ENCODE measurements around the gene COX15. TPM values are rescaled to one million over a fixed set of nuclear protein-coding genes. Genes with fewer than 3 reads are reported as not detected.

COX15 gene
- 23.7 TPM for polyA plus RNA-seq (2013, experiment 1 of 2)
- polyA plus RNA-seq (2013, experiment 2 of 2) = 25.2 TPM

- H3K27ac ChIP-seq (ENCODE audit: low read depth, low read length) = peak within 1 kb of the TSS; percentile 89
- under 1% methylated on average over 73 of the region's 73 CpGs for WGBS
These were observed at the start of gene COX15, which contains the start of gene CUTC for GRCh38 chr10:99732033-99732842. Gene COX15, minus strand, starts transcription at chr10:99732127. Its CDS starts 78 bp downstream, at chr10:99732049. Gene CUTC, plus strand, starts transcription at chr10:99732234. Its CDS starts 115 bp downstream, at chr10:99732349.

GRCh38 chr10:99779335-99779734 is 47.4 kb upstream of the COX15 start:
- Histone ChIP-seq H3K36me3 (ENCODE audit: insufficient read depth, low read length) (no peaks in the 10 kb centered on the region), H3K27me3 (ENCODE audit: insufficient read depth, low read length) (no peaks in the 10 kb centered on the region), H3K4me1 (ENCODE audit: insufficient read depth, low read length) (peaks cover 23% of the 10 kb centered on the region), H3K9me3 (ENCODE audit: insufficient read depth, low read depth, low read length) (no peaks in the 10 kb centered on the region), H3K9ac (ENCODE audit: low read depth, low read length) (peak overlapping the region; percentile 46; the same call in 1 of the 2 replicates), H3K27ac (ENCODE audit: low read depth, low read length) (peak overlapping the region; percentile 65; the same call in 1 of the 2 replicates), H3K4me3 (ENCODE audit: low read length) (no peak overlapping the region)
- 82% methylated on average over 4 of the region's 4 CpGs for WGBS

More at GRCh38 chr10:99732033-99732842, at the start of gene COX15, which contains the start of gene CUTC:
- H3K9me3 ChIP-seq (ENCODE audit: insufficient read depth, low read depth, low read length) = no peaks in the 10 kb centered on the region
- peak within 1 kb of the TSS; percentile 100 for H3K4me3 ChIP-seq (ENCODE audit: low read length)
- no peaks in the 10 kb centered on the region for H3K27me3 ChIP-seq (ENCODE audit: insufficient read depth, low read length)
- peaks cover 41% of the 10 kb centered on the region for H3K36me3 ChIP-seq (ENCODE audit: insufficient read depth, low read length)
- H3K4me1 ChIP-seq (ENCODE audit: insufficient read depth, low read length) = peaks cover 3% of the 10 kb centered on the region; the same call in 1 of the 2 replicates
- H3K9ac ChIP-seq (ENCODE audit: low read depth, low read length) = peak within 1 kb of the TSS; percentile 80

GRCh38 chr10:99777918-99778714 is 46.2 kb upstream of the COX15 start:
- Histone ChIP-seq H3K9ac (ENCODE audit: low read depth, low read length) (no peak overlapping the region), H3K4me1 (ENCODE audit: insufficient read depth, low read length) (peaks cover 18% of the 10 kb centered on the region; the same call in 1 of the 2 replicates), H3K4me3 (ENCODE audit: low read length) (no peak overlapping the region), H3K27me3 (ENCODE audit: insufficient read depth, low read length) (no peaks in the 10 kb centered on the region), H3K27ac (ENCODE audit: low read depth, low read length) (no peak overlapping the region), H3K9me3 (ENCODE audit: insufficient read depth, low read depth, low read length) (no peaks in the 10 kb centered on the region), H3K36me3 (ENCODE audit: insufficient read depth, low read length) (no peaks in the 10 kb centered on the region)
- 80% methylated on average over 1 of the region's 1 CpG for WGBS

- peaks cover 18% of the 10 kb centered on the region; the same call in 1 of the 2 replicates for H3K4me1 ChIP-seq (ENCODE audit: insufficient read depth, low read length)
- no peaks in the 10 kb centered on the region for H3K9me3 ChIP-seq (ENCODE audit: insufficient read depth, low read depth, low read length)
- H3K9ac ChIP-seq (ENCODE audit: low read depth, low read length) = no peak overlapping the region
- H3K27me3 ChIP-seq (ENCODE audit: insufficient read depth, low read length) = no peaks in the 10 kb centered on the region
- H3K27ac ChIP-seq (ENCODE audit: low read depth, low read length) = no peak overlapping the region
- H3K4me3 ChIP-seq (ENCODE audit: low read length) = no peak overlapping the region
- no peaks in the 10 kb centered on the region for H3K36me3 ChIP-seq (ENCODE audit: insufficient read depth, low read length)
These were observed 43.9 kb upstream of the COX15 start for GRCh38 chr10:99775850-99776249.

GRCh38 chr10:99770408-99771045 is 38.6 kb upstream of the COX15 start:
- no peaks in the 10 kb centered on the region for H3K27me3 ChIP-seq (ENCODE audit: insufficient read depth, low read length)
- H3K36me3 ChIP-seq (ENCODE audit: insufficient read depth, low read length) = no peaks in the 10 kb centered on the region
- WGBS = 93% methylated on average over 4 of the region's 4 CpGs
- no peak overlapping the region for H3K9ac ChIP-seq (ENCODE audit: low read depth, low read length)
- H3K4me1 ChIP-seq (ENCODE audit: insufficient read depth, low read length) = no peaks in the 10 kb centered on the region
- no peaks in the 10 kb centered on the region for H3K9me3 ChIP-seq (ENCODE audit: insufficient read depth, low read depth, low read length)
- no peak overlapping the region for H3K27ac ChIP-seq (ENCODE audit: low read depth, low read length)
- H3K4me3 ChIP-seq (ENCODE audit: low read length) = no peak overlapping the region

GRCh38 chr10:99769706-99770105 is 37.8 kb upstream of the COX15 start:
- H3K36me3 ChIP-seq (ENCODE audit: insufficient read depth, low read length) = no peaks in the 10 kb centered on the region
- no peak overlapping the region for H3K4me3 ChIP-seq (ENCODE audit: low read length)
- 93% methylated on average over 5 of the region's 5 CpGs for WGBS
- H3K9me3 ChIP-seq (ENCODE audit: insufficient read depth, low read depth, low read length) = no peaks in the 10 kb centered on the region
- H3K27ac ChIP-seq (ENCODE audit: low read depth, low read length) = no peak overlapping the region
- H3K9ac ChIP-seq (ENCODE audit: low read depth, low read length) = no peak overlapping the region
- H3K4me1 ChIP-seq (ENCODE audit: insufficient read depth, low read length) = no peaks in the 10 kb centered on the region
- H3K27me3 ChIP-seq (ENCODE audit: insufficient read depth, low read length) = no peaks in the 10 kb centered on the region

- H3K36me3 ChIP-seq (ENCODE audit: insufficient read depth, low read length) = no peaks in the 10 kb centered on the region
- no peak overlapping the region for H3K9ac ChIP-seq (ENCODE audit: low read depth, low read length)
- no peak overlapping the region for H3K27ac ChIP-seq (ENCODE audit: low read depth, low read length)
- no peak overlapping the region for H3K4me3 ChIP-seq (ENCODE audit: low read length)
- no peaks in the 10 kb centered on the region for H3K9me3 ChIP-seq (ENCODE audit: insufficient read depth, low read depth, low read length)
- no peaks in the 10 kb centered on the region for H3K4me1 ChIP-seq (ENCODE audit: insufficient read depth, low read length)
- WGBS = 99% methylated on average over 2 of the region's 2 CpGs
- H3K27me3 ChIP-seq (ENCODE audit: insufficient read depth, low read length) = no peaks in the 10 kb centered on the region
These were observed 36.6 kb upstream of the COX15 start for GRCh38 chr10:99768556-99768955.

GRCh38 chr10:99767901-99768300 is 36.0 kb upstream of the COX15 start:
- Histone ChIP-seq H3K27ac (ENCODE audit: low read depth, low read length) (no peak overlapping the region), H3K9ac (ENCODE audit: low read depth, low read length) (no peak overlapping the region), H3K4me1 (ENCODE audit: insufficient read depth, low read length) (no peaks in the 10 kb centered on the region), H3K27me3 (ENCODE audit: insufficient read depth, low read length) (no peaks in the 10 kb centered on the region), H3K36me3 (ENCODE audit: insufficient read depth, low read length) (no peaks in the 10 kb centered on the region), H3K9me3 (ENCODE audit: insufficient read depth, low read depth, low read length) (no peaks in the 10 kb centered on the region), H3K4me3 (ENCODE audit: low read length) (no peak overlapping the region)
- WGBS = 79% methylated on average over 4 of the region's 5 CpGs

- Histone ChIP-seq H3K9ac (ENCODE audit: low read depth, low read length) (no peak overlapping the region), H3K9me3 (ENCODE audit: insufficient read depth, low read depth, low read length) (no peaks in the 10 kb centered on the region), H3K4me1 (ENCODE audit: insufficient read depth, low read length) (no peaks in the 10 kb centered on the region), H3K27me3 (ENCODE audit: insufficient read depth, low read length) (no peaks in the 10 kb centered on the region), H3K36me3 (ENCODE audit: insufficient read depth, low read length) (no peaks in the 10 kb centered on the region), H3K27ac (ENCODE audit: low read depth, low read length) (no peak overlapping the region), H3K4me3 (ENCODE audit: low read length) (no peak overlapping the region)
- WGBS = 79% methylated on average over 8 of the region's 8 CpGs
These were observed 34.4 kb upstream of the COX15 start for GRCh38 chr10:99766302-99766681.

- H3K27ac ChIP-seq (ENCODE audit: low read depth, low read length) = no peak overlapping the region
- no peak overlapping the region for H3K4me3 ChIP-seq (ENCODE audit: low read length)
- no peaks in the 10 kb centered on the region for H3K9me3 ChIP-seq (ENCODE audit: insufficient read depth, low read depth, low read length)
- H3K9ac ChIP-seq (ENCODE audit: low read depth, low read length) = no peak overlapping the region
- H3K4me1 ChIP-seq (ENCODE audit: insufficient read depth, low read length) = no peaks in the 10 kb centered on the region
- H3K27me3 ChIP-seq (ENCODE audit: insufficient read depth, low read length) = no peaks in the 10 kb centered on the region
- no peaks in the 10 kb centered on the region for H3K36me3 ChIP-seq (ENCODE audit: insufficient read depth, low read length)
- WGBS = 96% methylated on average over 3 of the region's 4 CpGs
These were observed 33.9 kb upstream of the COX15 start for GRCh38 chr10:99765672-99766301.

Data from HUES64 (cell line).